HG02623 (cell line): ENCODE data around the gene SNED1.

Experiments
- ATAC-seq: cut with Tn5 transposase; IDR thresholded peaks from one replicate; pipeline ENCODE4 v1.9.1; 2021; ENCODE audit warnings: moderate library complexity; ENCODE audit not compliant: unreplicated experiment

Gene SNED1

DNA sequence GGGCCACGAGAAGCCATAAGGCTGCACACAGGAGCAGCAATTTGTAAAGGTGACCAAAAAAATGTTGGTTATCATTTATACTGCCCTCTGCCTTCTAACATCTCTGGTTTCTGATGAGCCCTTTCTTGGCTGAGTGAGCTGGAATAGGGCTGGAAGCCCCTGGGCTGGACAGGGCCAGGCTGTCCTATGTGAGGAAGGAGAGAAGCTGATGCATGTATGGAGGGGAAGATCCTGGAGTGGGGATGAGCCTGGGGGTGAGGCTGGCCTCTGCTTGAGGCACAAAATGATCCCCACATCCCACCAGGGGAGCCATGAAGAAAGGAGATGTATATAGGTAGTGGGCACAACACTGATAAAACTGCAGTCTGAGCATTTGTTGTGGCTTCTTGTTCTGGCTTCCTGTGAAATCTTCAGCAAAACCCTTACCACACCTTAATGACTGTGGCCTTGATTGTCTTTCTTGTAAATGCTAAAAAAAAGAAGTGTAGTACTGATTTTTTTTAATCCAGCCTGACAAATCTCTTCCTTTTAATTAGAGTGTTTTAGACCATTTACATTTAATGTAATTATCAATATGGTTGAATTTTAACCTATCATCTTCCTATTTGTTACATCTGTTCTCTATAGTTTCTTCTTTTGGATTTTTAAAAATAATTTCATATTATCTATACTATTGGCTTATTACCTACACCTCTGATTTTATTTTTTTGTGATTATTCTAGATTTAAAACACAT is 5.6 kb downstream of the SNED1 start:
- no peak for ATAC-seq

DNA sequence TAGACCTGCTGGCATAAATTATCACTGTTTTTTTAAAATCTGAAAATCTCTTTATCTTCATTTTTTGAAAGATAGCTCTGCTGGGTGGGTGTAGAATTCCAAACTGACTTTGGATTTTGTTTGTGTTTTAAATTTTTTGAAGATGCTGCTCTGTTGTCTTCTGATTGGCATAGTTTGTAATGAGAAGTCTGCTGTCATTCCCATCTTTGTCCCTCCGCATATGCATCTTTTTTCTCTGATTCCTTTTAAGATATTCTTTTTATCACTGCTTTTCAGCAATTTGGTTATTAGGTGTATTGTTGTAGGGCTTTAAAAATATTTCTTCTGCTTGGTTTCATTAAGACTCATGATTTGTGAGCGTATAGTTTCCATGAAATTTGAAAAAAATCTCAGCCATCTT is 7.2 kb downstream of the SNED1 start:
- ATAC-seq: no peak

DNA sequence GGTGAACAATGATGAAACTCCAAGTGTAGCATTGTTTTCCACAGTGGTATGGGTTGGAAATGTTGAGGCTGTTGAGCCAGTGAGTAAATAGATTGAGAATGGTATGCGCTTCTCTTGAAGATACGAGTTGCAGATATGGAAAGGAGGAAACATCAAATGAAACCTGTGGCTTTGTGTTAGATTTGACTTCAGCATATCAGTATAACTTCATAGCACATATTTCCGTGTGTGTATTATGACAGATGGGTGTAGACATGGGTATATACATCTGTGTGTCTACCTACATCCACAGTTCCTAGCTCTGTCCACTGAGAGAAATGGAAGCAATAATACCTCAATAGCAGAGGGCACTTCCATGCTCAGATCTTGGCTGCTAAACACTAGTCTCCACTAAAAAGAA is 8.0 kb downstream of the SNED1 start:
- ATAC-seq: no peak

DNA sequence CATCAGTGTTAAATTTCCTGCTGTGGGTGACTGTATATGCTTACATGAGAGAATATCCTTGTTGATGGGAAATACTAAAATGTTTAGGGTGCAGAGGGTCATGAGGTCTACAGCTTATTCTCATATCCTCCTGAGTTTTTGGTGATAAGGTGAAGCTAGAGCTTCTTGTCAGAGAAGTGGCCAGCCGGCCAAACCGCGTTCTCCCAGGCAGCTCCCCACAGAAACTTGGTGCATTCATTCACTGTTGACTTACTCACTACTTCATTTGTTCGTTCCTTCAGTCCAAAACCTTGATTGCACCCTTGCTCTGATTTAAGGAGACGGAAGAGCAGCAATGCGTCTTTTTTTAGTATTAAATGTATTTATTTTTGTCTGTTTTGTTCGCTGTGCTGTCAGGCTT is 8.7 kb downstream of the SNED1 start:
- ATAC-seq: no peak

DNA sequence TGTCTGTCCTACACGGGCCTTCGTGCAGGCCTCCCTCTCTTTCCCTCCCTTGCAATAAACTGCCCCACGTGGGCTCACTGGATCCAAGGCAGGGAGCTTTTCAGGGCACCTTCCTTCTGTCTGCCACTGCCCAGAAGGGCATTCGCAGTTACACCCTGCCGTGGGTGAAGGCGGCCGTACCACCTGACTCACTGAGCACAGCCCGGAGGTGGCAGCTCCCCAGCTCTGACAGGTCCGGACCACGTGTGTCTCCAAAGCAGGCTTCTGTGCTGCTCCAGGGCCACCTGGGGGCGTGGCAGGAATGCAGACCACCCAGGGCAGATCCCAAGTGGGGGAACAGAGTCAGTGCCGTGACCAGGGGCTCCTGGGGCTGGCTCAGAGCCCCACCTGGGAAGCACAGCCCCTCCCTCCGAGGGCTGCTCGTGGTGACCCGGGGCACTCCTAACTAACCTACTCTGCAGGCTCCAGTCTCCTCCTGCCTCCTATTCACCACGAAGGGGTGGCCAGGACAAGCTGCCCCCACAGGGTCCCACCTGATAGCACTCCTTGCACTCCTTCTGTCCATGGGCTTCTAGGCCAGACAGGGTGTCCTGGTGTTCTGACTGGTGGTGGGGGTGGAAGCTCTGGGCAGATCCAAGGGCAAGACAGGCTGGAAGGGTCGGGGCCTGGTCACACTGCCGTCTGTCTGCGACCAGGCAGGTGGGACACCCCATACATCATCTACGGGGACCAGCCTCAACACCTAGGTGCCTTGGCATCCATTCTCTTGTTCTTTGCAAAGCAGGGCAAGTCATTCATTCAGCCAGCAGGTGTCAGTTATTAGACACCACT is 9.7 kb downstream of the SNED1 start:
- no peak for ATAC-seq

DNA sequence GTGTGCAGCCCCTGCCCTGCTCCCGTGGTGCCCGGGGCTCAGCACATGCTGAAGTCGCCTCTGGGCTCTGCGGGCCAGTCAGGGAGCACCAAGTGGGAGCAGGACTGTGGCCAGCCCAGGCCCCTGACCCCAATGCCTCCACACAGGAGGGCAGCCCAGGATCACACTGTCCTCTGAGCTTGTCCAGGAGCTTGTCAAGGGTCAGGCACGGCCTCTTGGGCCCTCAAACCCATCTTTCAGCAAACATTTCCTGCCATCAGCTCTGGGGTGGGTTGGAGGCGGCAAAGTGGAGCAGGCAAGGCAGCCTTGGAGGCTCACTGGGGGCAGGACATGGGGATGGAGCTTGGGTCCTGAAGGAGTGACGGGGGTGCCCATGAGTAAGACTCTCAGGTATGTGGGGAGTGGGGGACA is 10.3 kb downstream of the SNED1 start:
- no peak for ATAC-seq

DNA sequence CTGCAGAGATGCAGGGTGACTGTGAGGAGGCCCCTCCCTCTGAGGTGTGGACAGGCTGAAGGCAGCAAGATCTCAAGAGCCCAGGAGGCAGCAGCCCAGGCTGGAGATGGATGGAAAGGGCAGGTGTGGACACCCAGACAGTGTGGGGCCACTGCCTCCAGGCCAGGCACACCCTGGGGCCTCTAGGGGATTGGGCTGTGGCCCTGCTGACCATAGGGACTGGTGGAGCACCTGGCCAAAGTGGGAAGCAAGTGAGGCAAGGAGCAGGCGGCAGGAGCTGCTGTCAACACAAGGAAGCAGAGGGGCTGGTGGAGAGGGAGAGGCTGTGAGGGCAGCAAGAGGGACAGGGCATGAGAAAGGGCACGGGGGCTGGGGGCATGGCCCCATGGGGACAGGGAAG is 10.8 kb downstream of the SNED1 start:
- no peak for ATAC-seq

DNA sequence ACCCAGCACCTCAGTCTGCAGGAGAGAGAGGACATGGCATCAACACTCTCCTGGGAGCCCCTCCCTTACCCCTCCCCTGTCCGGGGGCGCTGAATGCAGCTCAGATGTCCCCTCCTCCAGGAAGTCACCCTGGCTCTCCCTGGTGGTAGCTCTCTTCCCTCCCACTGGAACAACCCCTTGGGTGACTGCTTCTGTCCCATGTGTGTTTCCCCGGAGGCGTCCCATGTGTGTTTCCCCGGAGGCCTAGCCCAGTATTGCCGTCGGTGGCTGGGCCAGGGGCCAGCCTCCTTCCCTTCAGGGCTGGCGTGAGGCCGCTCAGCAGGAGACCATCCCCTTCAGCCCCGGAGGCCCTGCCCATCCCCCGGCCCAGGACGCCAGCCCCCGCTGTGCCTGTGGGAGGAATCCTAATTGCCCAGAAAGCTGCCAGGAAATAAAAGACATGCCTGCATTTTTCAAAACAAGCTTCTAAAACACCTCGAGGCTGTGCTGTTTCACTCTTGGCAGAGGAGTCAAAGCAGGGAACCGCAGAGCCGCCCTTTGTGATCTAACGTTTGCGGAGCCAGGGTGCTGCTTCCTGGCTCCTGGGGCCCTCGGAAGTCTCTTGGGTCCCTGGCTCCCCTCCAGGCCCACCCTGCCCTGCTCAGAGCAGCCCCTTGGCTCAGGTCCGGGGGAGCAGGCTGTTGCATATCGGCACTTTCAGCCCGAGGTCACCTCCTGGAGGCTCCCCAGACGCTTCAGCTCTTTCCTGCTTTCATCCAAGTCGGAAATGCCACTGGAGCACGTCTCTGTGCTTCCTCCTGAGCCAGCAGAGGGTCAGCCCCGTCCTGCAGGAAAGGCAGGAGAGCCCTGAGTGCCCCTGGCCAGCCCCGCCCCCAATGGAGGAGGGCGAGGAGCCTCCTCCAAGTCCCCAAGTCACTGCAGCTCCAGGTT is 11.4 kb downstream of the SNED1 start:
- ATAC-seq: no peak

DNA sequence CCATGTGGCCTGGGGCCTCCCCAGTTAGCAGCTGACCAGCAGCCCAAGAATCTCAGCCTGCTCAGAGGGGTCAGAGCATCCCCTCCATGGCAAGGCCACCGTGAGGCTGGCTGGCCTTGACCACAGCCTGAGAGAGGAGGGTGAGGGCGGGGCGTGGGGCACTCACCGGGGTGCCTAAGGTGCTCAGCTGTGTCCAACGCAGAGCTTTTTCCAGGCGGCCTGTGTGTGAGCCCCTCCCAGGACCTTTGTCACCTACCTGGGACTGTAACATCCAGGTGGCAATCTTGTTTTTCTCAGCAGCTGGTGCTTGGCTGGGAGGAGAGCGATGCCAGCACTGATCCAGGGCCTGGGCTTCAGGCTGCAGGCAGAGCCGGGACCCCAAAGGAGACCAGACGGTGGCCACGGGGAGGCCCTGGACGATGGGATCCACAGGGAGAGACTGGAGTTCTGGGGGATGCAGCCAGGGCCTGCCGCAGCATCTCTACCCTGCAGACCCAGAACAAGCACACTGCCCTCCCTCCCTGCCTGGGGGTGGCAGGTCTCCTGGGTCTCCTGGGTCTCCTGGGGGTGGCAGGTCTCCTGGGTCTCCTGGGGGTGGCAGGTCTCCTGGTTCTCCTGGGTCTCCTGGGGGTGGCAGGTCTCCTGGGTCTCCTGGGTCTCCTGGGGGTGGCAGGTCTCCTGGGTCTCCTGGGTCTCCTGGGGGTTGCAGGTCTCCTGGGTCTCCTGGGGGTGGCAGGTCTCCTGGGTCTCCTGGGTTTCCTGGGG is 12.3 kb downstream of the SNED1 start:
- ATAC-seq: no peak

DNA sequence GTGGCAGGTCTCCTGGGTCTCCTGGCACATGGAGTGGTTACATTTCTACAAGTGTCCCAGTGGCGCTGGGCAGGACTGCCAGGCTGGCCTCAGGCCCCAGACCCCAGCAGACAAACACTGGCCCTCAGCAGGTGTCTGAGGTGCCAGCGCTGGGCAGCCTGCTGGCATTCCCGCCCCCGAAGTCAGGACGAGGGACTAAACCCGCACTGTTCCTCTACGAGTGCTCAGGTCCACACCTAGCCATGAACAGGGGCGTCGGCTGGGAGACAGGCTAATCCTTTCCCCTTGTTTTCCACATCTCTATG is 12.8 kb downstream of the SNED1 start:
- ATAC-seq: no peak

DNA sequence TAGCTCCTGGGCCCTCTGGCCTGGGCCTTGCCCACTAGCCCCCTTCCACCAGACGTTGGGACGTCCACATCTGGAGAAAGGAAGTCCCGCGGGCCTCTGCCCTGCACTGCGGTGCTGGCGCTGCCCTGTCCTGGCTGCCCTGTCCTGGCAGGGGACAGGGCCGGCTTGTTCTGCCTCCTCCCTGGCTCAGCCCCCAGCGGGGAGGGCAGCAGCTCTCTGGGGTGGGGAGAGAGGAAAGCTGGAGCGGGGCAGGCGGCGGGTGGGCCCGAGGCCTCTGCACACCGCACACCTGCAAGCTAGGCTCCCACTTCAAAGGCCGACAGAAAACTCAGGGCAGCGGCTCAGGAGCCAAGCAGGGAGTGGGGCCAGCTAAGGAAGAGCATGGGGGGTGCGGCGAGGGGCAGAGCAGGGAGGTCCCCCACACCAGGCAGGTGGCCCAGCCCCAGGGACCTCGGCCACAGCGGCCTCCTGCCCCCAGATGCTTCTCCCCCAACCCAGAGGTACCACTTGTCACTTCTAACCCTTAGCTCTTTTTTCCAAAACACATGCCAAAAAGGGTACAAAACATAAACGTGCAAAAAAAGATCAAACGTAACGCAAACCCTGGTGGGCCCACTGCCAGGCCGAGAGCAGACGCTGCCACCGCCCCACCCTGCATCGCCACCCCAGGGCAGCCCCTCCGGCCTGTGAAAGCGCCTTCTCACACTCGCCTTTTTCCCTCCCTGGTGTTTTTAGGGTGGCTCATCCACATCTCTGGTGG is 13.5 kb downstream of the SNED1 start:
- ATAC-seq: no peak

DNA sequence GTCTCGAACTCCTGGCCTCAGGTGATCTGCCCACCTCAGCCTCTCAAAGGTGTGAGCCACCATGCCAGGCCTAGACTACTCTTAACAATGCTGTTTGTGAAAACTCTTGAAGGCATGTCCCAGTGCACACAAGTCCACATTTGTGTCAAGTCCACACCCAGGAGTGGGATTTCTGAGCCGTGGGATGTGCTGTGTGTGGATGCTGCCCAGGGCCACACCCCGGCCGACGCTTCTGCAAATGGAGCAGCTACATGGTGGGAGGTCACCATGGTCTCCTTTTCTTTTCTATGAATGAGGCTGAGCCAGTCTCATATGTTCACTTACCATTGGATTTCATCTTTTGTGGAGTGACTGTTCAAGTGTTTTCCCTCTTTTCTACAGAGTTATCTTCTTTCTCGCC is 15.8 kb downstream of the SNED1 start:
- no peak for ATAC-seq

DNA sequence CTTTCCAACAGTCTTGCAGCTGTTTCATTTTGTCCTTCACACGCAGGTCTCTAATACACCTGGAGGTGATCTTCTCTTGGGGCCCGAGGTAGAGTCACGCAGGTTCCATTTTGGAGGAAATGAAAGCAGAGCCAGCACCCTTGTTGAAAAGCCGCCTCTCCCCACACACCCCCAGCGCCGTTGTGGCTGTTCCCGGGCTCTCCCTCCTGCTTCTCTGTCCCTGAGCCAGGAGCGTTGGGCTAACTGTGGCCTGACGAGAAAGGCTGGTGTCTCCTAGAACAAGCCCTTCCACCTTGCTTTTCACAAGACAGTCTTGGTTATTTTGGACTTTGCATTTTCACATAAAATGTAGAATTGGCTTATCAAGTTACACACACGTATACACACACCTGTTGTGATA is 16.3 kb downstream of the SNED1 start:
- ATAC-seq: no peak

DNA sequence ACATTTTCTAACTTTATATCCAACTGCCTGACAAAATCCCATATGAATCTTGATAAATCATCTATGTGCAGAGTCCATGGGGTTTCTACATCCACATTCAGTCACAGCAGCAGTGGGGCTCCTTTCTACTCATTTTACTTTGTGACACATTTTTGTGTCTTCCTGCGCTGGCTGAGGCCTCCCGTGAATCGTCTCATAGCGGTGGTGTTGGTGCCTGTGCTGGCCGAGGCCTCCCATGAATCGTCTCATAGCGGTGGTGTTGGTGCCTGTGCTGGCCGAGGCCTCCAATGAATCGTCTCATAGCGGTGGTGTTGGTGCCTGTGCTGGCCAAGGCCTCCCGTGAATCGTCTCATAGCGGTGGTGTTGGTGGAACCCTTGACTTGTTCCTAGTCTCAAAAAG is 17.0 kb downstream of the SNED1 start:
- no peak for ATAC-seq

DNA sequence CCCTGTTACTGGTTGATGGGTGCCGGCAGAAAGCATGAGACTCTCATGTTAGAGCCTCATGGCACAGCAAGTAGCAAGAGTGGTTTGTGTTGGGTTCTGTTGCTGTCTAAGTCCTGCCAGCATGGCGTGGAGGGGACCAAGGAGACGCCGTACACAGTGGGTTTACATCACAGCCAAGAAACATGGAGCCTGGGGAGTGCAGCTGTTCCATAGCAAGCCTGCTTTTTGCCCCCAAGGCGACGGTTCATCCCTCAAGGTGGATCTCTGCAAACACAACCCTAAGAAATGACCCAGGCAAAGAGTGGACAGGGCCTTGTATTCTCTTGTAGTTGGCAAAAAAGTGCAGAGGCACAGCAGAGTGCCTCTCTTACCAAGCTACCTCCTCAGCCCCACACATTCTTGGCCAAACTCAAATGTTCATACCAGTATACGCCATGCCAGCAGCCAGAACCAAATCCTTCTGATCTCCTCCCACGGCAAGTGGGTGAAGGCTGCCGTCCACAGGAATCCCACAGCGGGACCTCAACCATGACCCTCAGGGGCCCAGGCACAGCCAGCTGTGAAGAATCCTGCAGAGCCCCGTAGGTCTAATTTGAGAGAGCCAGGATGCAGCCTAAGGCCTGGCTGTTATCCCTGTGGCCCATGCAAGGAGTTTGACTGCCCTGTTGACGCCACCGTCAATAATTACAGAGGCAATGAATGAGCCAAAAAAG is 19.0 kb downstream of the SNED1 start:
- ATAC-seq: no peak

DNA sequence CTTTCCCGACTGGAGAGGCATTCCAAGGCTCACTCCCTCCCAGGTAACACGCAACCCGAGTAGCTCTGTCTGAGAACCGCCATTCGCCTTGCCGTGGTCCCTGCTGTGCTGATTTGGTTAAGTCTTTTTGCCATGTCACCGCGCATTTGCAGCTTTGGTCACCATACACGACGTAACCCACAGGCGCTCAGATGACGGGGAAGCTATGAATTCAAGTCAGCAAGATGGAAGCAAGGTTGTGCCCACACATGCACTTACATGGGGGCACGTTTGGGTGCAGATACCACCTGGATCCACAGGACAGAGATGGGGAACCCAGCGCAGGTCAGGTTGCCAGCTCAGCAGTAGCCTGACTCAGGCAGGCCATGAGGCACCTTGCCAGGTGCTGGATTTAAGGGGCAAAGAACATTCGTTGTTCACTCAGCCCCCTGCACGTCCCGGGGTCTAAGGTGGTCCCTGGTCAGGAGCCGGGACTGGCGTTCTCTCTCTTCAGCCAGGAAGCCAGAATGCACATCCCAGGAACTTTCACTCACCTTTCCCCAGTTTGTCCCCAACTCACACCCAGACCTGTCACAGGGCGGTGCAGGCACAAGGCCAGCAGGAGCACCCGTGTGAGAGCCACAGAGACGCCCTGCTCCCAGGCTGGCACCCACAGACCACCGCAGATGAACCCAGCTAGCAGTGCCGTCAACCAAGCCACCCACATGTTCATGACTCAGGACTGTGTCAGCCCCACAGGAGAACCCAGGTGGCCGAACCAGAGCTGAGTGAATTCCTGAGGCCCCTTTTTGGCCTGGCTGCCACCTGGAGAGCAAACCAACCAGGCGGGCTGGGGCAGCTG is 19.9 kb downstream of the SNED1 start:
- ATAC-seq: no peak

DNA sequence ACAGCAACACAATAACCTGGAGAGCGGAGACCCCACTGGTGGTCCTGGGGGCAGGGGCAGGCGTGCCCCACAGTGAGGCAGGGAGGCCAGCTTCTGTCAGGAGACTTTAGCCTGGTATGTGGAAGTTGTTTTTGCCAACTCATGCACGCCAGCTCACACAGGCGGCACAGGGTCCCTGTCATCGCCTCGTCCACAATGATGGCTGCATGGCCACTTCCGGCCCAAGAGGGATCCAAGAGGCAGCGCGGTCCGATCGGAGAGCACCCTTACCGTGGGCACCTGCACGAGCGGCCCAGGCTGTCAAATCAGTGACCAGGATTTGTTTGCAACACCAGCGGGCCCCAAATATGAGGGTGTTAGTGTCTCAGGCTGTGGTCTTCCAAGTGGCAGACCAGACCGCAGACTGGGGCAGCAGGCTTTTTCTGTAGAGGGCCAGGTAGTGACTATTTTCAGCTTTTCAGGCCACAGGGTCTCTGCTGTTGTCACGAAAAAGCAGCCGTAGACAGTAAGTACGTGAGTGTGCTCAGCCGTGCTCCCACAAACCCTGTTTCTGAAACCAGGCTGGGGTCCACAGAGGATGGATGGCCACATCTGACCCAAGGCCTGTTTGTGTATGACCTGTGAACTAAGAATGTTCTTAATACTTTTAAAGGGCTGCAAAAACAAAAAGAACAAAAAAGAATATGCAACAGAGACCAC is 21.2 kb downstream of the SNED1 start:
- no peak for ATAC-seq

DNA sequence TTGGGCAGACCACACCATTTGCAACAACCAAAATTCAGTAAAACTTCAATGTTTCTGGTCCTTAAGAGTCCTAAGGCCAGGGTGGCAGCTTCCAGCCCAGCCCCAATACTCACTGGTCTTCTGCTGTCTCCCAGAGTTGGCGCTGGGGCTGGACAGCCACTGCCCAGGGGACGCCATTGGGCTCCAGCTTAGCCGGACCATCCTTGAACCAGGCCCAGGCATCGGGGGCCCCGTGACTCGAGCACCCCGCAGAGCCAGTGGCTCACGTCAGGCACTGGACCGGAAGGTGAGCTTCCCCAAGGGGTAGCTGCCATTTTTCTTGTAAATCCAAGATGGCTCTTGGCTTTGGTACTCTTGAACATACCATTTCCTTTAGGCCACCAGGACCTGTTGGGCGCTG is 21.8 kb downstream of the SNED1 start:
- no peak for ATAC-seq
